K562 (cell line): ENCODE results near the gene MAD1L1. TPM values are rescaled to one million over a fixed set of nuclear protein-coding genes. Genes with fewer than 3 reads are reported as not detected.

Experiments used
- CHD1 ChIP-seq: fragments of 200-600 bp; sonication (generic); IDR thresholded peaks from one replicate; pipeline ENCODE4 v1.6.1; 2012; ENCODE audit warnings: mild to moderate bottlenecking, moderate library complexity, low read length, inconsistent platforms
- TEAD4 ChIP-seq, 2 experiments: sonication (generic) in 1 of 2; formaldehyde crosslinking in 1 of 2; IDR thresholded peaks; 2 replicates each; pipeline versions ENCODE4 v1.6.1 to v1.8.0; 2012 to 2022; ENCODE audit warnings: borderline replicate concordance in 1 of 2, inconsistent platforms in 1 of 2, low read length in 1 of 2, mild to moderate bottlenecking in 1 of 2, missing genetic modification reagents in 1 of 2
- ZNF184 ChIP-seq: sonication (generic); formaldehyde crosslinking; IDR thresholded peaks from 2 replicates; pipeline ENCODE4 v1.5.0; 2020; ENCODE audit warnings: missing genetic modification reagents
- polyA plus RNA-seq, 8 experiments: library from polyadenylated mRNA; depleted of rRNA in 4 of 8; stranded (reverse) in 5 of 8; unstranded in 3 of 8; fragments of >200 nt; fragmentation: Nextera tagmentation in 2 of 8; fragmentation: Illumina TruSeq in 1 of 8; extraction: Ambion mirVana in 2 of 8; extraction: Trizol in 1 of 8; gene quantifications; 2 replicates each; pipeline versions ENCODE4 v1.2.1 to v1.2.3, GENCODE V29; 2011 to 2014; ENCODE audit warnings: inconsistent platforms in 1 of 8, missing spikeins in 1 of 8
- total RNA-seq, 7 experiments: library from RNA; depleted of rRNA in 6 of 7; stranded (reverse); fragments of >200 nt in 6 of 7; fragmentation: Illumina TruSeq in 2 of 7; extraction: Trizol in 2 of 7; gene quantifications; 2 replicates each; pipeline versions ENCODE4 v1.2.1 to v1.2.3, GENCODE V29; 2011 to 2021; ENCODE audit warnings: low replicate concordance in 1 of 7
- TF ChIP-seq, protein P1 (sequence below): fragments of 250-450 bp; sonication (Bioruptor Pico); IDR thresholded peaks from 2 replicates; pipeline ENCODE4 v1.4.0; 2020; ENCODE audit warnings: mild to moderate bottlenecking, moderate library complexity, borderline replicate concordance
- TF ChIP-seq, protein P2 (sequence below): fragments of 250-450 bp; sonication (Bioruptor Pico); IDR thresholded peaks from 2 replicates; pipeline ENCODE4 v1.4.0; 2020; ENCODE audit warnings: mild to moderate bottlenecking, moderate library complexity
- TF ChIP-seq, protein P3 (sequence below): sonication (generic); formaldehyde crosslinking; IDR thresholded peaks from 2 replicates; pipeline ENCODE4 v1.8.0; 2022; ENCODE audit warnings: missing genetic modification reagents, mild to moderate bottlenecking, borderline replicate concordance
- TF ChIP-seq, protein P4 (sequence below): sonication (generic); formaldehyde crosslinking; IDR thresholded peaks from 2 replicates; pipeline ENCODE4 v1.8.0; 2022; ENCODE audit warnings: mild to moderate bottlenecking, missing genetic modification reagents
- TF ChIP-seq, protein P5 (sequence below): fragments of 450-650 bp; formaldehyde crosslinking; conservative IDR thresholded peaks from 2 replicates; pipeline ENCODE4 v1.4.0; 2022; ENCODE audit warnings: mild to moderate bottlenecking, missing genetic modification characterization
- TF ChIP-seq, protein P6 (sequence below), 2 experiments: IDR thresholded peaks in 1 of 2; conservative IDR thresholded peaks in 1 of 2; 2 replicates each; pipeline ENCODE4 v1.6.1; 2016; ENCODE audit warnings: low read depth in 2 of 2, mild to moderate bottlenecking in 1 of 2, missing compliant biosample characterization in 1 of 2, missing genetic modification characterization in 1 of 2, moderate library complexity in 1 of 2
- TF ChIP-seq, protein P7 (sequence below): sonication (generic); IDR thresholded peaks from 2 replicates; pipeline ENCODE4 v1.6.1; 2016

Gene MAD1L1
- total and polyA plus RNA-seq, 9 of the 15 experiments (the other 6 are each of a cell fraction or from before 2014, with no cell fraction given): 1.7 to 89.7 (median 18.0) TPM

DNA sequence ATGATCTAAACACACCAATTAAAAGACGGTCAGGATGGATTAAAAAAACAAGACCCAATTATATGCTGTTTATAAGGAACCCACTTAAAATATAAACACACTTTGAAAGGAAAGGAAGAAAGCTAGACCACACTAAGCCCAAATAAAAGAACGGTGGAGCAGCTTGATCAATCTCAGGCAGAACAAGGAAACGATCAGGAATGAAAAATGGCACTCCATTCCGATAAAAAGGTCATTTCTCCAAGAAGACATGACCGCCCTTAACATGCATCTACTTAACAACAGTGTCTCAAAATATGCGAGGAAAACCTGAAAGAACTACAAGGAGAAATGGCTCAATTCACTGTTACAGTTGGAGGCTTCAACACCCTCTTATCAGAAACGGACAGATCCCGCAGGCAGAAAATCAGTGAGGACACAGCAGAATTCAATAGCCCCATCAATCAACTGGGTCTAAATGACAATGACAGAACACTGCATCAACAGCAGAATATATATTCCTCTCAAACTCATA, 210.0 kb downstream of the MAD1L1 start (continued):
- TF ChIP-seq, protein P1, sequence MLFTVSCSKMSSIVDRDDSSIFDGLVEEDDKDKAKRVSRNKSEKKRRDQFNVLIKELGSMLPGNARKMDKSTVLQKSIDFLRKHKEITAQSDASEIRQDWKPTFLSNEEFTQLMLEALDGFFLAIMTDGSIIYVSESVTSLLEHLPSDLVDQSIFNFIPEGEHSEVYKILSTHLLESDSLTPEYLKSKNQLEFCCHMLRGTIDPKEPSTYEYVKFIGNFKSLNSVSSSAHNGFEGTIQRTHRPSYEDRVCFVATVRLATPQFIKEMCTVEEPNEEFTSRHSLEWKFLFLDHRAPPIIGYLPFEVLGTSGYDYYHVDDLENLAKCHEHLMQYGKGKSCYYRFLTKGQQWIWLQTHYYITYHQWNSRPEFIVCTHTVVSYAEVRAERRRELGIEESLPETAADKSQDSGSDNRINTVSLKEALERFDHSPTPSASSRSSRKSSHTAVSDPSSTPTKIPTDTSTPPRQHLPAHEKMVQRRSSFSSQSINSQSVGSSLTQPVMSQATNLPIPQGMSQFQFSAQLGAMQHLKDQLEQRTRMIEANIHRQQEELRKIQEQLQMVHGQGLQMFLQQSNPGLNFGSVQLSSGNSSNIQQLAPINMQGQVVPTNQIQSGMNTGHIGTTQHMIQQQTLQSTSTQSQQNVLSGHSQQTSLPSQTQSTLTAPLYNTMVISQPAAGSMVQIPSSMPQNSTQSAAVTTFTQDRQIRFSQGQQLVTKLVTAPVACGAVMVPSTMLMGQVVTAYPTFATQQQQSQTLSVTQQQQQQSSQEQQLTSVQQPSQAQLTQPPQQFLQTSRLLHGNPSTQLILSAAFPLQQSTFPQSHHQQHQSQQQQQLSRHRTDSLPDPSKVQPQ: no peak
- TF ChIP-seq, protein P2, sequence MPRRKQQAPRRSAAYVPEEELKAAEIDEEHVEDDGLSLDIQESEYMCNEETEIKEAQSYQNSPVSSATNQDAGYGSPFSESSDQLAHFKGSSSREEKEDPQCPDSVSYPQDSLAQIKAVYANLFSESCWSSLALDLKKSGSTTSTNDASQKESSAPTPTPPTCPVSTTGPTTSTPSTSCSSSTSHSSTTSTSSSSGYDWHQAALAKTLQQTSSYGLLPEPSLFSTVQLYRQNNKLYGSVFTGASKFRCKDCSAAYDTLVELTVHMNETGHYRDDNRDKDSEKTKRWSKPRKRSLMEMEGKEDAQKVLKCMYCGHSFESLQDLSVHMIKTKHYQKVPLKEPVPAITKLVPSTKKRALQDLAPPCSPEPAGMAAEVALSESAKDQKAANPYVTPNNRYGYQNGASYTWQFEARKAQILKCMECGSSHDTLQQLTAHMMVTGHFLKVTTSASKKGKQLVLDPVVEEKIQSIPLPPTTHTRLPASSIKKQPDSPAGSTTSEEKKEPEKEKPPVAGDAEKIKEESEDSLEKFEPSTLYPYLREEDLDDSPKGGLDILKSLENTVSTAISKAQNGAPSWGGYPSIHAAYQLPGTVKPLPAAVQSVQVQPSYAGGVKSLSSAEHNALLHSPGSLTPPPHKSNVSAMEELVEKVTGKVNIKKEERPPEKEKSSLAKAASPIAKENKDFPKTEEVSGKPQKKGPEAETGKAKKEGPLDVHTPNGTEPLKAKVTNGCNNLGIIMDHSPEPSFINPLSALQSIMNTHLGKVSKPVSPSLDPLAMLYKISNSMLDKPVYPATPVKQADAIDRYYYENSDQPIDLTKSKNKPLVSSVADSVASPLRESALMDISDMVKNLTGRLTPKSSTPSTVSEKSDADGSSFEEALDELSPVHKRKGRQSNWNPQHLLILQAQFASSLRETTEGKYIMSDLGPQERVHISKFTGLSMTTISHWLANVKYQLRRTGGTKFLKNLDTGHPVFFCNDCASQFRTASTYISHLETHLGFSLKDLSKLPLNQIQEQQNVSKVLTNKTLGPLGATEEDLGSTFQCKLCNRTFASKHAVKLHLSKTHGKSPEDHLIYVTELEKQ (CRISPR knock-in tag): peak; percentile 26; the same call in 1 of the 2 replicates
- TF ChIP-seq, protein P3, sequence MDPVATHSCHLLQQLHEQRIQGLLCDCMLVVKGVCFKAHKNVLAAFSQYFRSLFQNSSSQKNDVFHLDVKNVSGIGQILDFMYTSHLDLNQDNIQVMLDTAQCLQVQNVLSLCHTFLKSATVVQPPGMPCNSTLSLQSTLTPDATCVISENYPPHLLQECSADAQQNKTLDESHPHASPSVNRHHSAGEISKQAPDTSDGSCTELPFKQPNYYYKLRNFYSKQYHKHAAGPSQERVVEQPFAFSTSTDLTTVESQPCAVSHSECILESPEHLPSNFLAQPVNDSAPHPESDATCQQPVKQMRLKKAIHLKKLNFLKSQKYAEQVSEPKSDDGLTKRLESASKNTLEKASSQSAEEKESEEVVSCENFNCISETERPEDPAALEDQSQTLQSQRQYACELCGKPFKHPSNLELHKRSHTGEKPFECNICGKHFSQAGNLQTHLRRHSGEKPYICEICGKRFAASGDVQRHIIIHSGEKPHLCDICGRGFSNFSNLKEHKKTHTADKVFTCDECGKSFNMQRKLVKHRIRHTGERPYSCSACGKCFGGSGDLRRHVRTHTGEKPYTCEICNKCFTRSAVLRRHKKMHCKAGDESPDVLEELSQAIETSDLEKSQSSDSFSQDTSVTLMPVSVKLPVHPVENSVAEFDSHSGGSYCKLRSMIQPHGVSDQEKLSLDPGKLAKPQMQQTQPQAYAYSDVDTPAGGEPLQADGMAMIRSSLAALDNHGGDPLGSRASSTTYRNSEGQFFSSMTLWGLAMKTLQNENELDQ: no peak
- TF ChIP-seq, protein P4, sequence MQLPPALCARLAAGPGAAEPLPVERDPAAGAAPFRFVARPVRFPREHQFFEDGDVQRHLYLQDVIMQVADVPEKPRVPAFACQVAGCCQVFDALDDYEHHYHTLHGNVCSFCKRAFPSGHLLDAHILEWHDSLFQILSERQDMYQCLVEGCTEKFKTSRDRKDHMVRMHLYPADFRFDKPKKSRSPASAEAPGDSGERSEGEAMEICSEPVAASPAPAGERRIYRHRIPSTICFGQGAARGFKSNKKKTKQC (CRISPR knock-in tag): no peak
- TF ChIP-seq, protein P5, sequence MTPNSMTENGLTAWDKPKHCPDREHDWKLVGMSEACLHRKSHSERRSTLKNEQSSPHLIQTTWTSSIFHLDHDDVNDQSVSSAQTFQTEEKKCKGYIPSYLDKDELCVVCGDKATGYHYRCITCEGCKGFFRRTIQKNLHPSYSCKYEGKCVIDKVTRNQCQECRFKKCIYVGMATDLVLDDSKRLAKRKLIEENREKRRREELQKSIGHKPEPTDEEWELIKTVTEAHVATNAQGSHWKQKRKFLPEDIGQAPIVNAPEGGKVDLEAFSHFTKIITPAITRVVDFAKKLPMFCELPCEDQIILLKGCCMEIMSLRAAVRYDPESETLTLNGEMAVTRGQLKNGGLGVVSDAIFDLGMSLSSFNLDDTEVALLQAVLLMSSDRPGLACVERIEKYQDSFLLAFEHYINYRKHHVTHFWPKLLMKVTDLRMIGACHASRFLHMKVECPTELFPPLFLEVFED (CRISPR knock-in tag): no peak
- TF ChIP-seq ZNF184 (CRISPR knock-in tag) (no peak), CHD1 (no peak), TEAD4 (IDR thresholded peaks at IDR 0.05; ENCODE audit: low read length) (peak; percentile 98), TEAD4 (CRISPR knock-in tag; IDR thresholded peaks at IDR 0.05; ENCODE audit: borderline replicate concordance) (no peak)
- TF ChIP-seq, protein P6, sequence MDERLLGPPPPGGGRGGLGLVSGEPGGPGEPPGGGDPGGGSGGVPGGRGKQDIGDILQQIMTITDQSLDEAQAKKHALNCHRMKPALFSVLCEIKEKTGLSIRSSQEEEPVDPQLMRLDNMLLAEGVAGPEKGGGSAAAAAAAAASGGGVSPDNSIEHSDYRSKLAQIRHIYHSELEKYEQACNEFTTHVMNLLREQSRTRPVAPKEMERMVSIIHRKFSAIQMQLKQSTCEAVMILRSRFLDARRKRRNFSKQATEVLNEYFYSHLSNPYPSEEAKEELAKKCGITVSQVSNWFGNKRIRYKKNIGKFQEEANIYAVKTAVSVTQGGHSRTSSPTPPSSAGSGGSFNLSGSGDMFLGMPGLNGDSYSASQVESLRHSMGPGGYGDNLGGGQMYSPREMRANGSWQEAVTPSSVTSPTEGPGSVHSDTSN (CRISPR knock-in tag; IDR thresholded peaks at IDR 0.05; ENCODE audit: low read depth): peak; percentile 86
- TF ChIP-seq, protein P6 (tag; conservative IDR thresholded peaks at IDR 0.05; ENCODE audit: low read depth): peak; percentile 100
- TF ChIP-seq, protein P7, sequence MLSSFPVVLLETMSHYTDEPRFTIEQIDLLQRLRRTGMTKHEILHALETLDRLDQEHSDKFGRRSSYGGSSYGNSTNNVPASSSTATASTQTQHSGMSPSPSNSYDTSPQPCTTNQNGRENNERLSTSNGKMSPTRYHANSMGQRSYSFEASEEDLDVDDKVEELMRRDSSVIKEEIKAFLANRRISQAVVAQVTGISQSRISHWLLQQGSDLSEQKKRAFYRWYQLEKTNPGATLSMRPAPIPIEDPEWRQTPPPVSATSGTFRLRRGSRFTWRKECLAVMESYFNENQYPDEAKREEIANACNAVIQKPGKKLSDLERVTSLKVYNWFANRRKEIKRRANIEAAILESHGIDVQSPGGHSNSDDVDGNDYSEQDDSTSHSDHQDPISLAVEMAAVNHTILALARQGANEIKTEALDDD: no peak
